ENCODE results near the gene ACR.

ACR gene

DNA sequence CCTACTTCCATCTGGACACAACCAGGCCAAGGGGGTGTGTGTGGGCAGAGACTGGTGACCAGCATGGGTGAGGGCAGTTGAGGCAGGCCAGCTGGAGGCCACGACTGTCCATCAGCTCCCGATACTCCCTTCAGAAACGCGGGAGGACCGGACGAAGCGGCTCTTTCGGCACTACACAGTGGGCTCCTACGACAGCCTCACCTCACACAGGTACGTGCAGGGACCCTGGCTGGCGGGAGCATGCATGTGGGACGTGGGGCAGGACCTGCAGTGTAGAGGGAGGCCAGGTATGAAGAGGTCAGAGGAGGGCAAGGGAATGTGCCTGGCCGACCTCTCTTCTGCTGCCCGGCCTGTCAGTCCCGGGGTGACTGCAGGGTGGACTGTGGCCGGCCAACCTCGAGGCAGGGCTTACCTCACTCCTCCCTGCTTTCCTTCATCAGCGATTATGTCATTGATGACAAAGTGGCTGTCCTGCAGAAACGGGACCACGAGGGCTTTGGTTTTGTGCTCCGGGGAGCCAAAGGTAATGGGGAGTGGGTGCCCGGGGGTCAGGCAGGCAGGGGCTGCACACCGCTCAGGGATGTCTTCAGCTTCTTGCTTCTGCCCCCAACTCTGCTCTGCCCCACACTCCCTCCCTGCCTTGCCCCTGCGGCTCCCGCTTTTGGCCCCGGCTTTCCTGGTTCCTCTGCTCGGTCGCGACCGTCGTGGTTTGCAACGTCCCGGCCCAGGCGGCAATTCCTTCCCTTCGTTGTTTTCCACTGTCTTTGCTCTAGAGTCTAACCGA lies 34.1 kb upstream of the ACR start:
- no peak for DNase-seq

DNA sequence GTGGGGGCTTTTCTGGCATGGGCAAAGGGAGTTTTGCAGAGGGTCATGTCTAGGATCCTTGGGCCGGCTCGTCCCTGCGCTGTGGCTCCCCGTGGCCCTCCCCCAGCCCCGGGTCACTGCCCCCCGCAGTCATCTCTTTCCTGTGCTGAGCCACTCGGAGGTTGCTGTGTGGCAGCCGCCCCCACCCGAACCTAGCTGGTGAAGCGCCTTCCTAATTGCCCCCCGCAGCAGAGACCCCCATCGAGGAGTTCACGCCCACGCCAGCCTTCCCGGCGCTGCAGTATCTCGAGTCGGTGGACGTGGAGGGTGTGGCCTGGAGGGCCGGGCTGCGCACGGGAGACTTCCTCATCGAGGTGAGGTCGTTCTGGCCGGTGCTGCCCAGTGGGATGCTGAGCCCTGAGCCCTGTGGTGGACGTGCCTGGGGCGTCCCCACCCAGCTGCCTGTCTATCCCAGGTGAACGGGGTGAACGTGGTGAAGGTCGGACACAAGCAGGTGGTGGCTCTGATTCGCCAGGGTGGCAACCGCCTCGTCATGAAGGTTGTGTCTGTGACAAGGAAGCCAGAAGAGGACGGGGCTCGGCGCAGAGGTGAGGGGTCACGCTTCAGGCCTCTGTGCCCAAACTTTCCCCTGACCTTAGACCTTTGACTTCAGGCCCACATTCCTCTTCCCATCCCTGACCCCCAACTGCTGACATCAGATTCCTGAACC lies 33.3 kb upstream of the ACR start:
- DNase-seq = no peak

DNA sequence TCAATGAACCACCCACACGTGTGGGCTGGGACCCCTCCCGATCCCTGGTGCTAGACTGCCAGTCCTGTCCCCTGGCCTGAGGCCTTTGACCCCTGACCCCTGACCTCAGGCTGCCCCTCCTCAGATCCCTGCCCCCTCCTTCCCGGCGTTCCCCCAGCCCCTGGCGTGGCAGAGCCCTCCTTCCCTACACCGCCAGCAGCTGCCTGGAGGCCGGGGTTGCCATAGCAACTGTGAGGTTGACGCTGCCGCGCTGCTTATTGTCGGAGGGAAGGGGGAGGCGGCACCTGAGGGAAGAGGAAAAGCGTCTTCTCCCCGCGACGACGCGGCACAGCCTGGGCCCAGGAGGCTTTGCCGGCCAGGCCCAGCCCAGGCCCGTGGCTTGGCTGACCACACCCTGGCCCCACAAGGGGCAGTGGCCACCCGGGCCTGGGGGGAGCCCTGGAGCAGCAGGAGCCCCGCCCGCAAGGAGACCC lies 32.7 kb upstream of the ACR start:
- no peak for DNase-seq

DNA sequence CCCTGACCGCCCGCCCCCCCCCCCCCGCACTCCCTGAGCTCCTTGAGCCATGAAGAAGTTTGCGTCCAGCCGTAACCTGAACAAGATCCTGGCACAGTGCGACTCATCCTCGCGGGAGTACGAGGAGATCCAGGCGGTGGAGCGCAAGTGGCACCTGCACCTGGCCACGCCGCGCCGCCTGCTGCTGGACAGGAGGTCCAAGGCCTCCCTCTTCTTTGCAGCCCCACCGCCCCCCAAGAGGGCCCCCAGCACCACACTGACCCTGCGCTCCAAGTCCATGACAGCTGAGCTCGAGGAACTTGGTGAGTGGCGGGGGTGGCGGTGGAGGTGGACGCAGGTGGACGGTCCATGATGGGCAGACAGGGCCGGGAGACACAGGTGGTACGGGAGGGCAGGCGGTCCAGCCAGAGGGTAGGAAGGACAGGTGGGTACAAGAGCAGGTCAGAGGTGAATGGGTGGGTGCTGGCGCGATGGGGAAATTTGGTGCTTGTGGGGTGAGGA lies 32.1 kb upstream of the ACR start:
- DNase-seq = no peak

DNA sequence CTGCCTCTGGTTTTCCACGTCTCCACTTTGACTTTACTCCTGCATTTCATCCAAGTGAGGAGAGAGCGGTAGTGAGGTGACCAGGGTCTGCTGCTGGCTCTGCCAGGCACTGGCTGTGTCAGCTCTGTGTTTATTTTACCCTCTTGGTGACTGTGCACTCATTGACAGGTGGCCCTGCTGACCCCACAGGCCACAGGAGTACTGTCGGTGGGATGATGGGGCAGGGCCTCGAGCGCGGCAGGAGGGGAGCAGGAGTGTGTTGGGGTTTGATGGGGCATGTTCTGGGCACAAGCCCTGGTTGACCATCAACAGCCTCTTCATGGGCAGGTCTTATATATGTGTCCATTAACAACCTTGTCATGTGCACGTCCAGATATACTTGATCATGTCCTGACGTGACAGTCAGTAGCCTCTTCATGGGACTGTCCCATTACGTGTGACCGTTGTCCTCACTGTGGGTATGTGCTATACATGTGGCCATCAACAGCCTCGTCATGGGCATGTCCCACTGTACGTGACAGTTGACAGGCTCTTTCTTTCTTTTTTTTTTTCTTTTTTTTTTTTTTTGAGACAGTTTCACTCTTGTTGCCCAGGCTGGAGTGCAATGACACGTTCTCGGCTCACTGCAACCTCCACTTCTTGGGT lies 31.4 kb upstream of the ACR start:
- DNase-seq = no peak

DNA sequence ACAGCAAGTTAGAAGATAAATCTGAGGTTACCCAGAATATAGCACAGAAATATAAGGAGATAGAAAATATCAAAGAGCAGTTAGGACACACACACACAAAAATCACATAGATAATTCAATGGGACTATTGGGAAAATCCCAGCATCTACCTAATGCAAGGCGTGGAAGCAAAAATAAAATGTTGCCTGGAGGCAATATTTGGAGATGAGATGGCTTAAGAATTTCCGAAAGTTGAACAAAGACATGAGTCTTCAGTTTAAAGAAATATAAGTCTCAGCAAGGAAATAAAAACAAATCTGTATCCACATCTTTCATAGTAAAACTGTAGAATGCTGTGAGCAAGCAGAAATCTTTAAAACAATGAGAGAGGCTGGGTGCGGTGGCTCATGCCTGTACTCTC lies 29.5 kb upstream of the ACR start:
- DNase-seq = no peak

DNA sequence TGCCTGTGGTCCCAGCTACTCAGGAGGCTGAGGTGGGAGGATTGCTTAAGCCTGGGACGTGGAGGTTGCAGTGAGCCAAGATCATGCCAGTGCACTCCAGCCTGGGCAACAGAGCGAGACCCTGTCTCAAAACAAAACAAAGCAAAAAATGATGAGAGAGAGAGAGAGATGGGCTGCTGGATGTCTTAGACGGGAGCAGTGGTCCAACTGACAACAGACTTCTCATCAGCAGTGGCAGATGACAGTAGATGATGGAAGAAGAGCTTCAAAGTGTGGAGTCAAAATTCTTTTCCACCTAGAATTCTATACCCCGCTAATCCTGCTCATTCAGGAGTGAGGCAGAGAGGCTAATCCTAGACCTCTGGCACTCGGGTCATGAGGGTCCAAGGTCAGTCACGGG lies 29.0 kb upstream of the ACR start:
- no peak for DNase-seq

DNA sequence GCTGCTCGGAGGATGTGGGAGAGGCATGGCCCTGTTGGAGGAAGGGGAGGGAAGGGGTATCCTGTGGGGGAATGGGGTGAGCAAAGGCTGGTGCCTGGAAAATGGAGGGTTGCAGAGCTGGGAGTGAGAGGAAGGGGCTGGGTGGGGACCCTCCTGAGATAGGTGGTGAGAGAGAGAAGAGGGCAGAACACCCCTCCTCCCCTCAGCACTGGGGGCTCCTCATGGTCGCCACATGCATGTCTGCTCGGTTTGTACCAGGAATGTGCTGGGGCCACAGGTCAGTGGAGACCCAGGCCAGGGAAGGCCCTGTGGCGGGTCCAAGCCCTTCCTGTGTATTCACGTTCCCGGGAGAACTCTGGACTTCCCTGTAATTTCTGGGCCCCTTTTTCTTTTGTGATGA lies 27.8 kb upstream of the ACR start:
- DNase-seq = no peak

DNA sequence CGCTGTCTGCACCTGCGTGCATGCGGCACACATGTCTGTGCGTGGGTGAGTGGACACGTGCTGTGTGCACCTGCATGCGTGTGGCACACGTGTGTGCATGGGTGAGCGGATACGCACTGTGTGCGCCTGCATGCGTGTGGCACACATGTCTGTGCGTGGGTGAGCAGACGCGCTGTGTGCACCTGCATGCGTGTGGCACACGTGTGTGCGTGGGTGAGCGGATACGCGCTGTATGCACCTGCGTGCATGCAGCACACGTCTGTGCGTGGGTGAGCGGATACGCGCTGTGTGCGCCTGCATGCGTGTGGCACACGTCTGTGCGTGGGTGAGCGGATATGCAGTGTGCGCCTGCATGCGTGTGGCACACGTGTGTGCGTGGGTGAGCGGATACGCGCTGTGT lies 27.1 kb upstream of the ACR start:
- no peak for DNase-seq

DNA sequence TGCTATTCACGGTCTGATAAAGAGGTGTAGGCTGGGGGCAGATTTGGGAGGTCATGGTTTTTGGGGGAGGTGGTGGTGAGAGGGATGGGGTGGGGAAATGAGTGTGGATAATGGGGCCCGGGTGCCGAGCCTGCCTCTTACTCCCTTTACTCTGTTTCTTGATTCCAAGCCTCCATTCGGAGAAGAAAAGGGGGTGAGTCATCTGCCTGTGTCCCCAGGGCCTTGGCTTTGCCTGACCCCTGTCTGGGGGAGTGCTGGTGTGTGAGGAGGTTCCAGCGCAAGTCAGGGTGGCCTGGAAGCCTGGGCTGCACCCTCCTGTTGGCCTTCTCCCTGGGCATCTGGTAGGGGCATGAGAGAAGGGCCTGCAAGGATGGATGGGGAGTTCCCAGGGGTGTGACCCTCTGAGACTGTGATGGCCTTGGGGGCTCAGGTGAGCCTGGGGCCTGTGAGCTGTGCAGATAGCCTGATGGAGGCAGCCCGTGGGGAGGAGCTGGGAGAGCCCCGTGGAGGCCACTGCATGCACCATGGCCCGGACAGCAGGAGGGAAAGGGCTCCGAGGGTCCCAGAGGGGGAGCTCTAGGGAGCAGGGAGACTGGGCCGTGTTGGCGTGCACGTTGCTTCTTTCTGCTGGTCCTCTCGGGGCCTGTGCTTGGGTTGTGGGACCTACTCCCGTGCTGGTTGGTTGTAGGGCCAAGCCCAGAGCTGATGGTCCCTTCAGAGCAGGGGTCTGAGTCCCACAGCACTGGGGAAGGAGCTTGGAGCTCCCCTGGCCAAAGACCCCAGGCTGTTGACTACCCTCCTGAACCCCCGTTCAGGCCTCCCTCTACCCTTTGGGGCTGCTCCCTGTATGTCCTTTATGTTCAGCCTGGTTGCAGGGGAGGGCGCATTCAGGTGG lies 26.3 kb upstream of the ACR start:
- DNase-seq = no peak

DNA sequence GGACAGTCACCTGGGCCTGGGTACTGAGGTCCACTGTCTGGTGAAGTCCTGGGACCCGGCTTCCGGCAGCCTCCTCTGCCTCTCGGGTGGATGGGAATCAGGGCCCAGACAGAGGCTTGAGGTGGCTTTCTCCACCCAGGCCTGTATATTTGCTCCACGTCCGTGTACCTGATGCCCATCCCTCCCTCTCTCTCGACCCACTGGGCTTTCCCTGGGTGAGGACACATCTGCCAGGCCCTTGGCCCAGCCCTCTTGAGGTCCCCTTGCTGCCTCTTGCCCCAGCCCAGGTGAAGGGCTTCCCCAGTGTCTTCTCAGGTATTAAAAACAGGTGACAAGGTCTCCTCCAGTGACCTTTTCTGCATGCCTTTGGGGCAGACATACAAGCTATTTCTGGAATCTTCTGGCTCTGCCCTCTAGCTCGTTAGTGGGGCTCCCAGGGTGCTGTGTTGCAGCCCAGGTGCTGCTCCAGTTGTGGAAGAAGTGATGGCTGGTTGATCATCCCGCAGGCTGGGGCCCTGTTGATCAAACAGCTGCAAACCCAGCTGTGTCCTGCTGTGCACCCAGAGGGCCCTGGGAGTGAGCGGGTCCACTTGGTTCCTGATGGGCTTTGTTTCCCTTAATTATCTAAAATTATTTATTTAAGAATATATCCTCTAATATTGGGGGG lies 25.5 kb upstream of the ACR start:
- no peak for DNase-seq

DNA sequence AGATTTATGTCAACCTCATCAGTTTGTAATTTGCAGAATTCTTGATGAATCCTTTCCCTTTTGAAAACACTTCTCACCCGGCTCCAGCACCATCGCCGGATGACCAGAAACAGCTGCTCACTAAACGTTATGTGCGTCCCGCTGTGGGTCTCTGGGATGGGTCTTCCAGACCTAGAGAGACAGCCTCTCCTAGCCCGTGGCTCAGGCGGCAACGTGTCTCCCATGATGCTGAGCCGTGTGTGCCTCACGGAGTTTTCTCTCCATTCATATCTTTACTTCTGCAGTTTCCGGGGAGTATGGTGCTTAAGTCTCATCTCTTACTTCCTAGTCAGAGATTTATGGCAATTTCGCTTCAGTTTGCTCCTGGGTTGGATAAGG lies 25.0 kb upstream of the ACR start:
- no peak for DNase-seq

DNA sequence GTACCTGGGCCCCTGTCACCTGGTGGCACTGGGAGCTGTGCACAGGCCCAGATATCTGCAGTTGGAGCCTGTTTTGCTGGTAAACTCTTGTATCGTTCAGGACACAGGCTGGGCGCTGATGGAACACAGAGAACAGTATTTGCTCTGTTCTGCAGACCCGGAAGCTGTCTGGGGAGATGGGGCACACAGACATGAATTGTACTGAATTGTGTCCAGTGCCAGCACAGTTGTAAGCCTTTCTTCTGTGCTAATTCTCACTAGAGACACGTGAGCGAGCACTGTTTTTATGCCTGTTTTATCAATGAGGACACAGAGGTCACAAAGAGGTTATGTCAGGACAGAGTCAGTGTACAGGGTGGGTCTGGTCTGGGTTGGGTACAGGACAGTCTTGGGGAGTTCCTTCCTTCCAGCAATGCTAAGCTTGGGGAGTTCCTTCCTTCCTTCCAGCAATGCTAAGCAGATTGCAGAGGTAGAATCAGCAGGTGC lies 24.4 kb upstream of the ACR start:
- no peak for DNase-seq

DNA sequence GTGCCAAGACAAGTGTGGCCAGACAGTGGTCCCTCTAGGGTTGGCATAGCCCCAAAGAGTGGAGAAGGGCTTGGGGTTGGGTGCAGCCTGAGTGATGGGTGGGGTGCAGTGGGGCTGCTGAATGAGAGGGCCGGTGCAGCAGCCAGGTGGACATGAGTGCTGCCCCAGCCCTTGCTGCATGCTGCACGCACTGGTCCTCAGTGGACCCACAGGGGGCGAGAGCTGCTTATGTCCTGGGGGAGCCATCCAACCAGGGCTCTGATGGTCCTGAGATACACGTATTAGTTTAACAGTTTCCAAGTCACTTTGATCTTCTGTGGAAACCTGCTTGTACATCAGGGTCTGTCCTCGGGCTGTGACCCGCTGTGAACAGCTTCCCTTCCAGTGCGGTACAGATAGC lies 23.9 kb upstream of the ACR start:
- DNase-seq = no peak

DNA sequence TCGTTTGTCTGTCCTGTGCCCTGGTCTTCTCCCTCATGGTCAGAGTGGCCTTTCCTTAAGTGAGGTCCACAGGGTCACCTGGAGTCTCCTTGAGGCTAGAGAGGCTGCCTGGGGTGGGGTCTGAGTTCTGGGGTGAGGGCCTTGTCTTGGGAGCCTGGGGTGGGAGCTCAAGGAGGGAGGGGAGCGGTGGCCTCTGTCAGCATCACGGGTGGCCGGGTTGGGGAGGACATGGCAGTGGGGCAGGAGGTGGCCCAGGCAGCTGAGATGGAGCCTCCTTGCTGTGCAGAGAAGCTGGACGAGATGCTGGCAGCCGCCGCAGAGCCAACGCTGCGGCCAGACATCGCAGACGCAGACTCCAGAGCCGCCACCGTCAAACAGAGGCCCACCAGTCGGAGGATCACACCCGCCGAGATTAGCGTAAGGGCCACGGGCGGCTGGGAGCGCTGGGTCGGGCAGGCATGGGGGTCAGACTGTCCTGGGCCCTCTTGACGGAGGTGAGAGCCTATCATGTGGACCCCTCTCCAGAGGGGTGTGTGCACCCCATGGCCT lies 23.3 kb upstream of the ACR start:
- no peak for DNase-seq

DNA sequence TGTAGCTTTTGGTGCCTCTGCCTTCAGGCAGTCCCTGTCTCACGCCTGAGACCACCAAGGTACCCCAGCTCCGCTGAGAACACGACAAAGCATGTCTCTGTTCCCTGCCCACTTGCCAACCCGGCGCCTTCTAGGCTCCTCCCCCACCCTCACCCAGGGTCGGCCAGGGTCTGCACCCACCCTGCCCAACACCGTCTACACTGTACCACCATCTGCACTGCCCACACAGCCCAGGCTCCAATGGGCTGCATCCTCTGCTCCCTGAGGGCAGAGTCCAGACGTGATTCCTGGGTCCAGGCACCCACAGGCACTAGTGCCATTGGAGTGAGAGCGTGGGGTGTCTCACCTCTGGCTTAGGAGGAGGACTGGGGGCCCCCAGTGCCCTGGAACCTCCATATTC lies 22.8 kb upstream of the ACR start:
- DNase-seq = no peak

DNA sequence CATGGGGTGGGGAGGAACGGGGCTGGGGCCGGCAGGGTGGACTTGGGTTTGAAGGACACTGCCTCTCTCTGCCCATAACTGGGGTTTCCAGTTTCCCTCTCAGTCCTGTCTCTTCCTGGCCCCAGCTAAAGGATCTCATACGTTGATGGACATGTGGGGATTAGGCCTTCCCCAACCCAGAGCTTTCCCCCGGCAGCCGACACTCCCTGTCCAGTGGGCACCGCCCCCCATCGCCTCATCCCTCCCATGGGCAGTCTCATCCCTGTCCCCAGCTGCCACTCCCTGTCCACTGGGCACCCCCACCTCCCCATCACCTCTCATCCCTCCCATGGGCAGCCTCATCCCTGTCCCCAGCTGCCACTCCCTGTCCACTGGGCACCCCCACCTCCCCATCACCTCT lies 22.2 kb upstream of the ACR start:
- no peak for DNase-seq

DNA sequence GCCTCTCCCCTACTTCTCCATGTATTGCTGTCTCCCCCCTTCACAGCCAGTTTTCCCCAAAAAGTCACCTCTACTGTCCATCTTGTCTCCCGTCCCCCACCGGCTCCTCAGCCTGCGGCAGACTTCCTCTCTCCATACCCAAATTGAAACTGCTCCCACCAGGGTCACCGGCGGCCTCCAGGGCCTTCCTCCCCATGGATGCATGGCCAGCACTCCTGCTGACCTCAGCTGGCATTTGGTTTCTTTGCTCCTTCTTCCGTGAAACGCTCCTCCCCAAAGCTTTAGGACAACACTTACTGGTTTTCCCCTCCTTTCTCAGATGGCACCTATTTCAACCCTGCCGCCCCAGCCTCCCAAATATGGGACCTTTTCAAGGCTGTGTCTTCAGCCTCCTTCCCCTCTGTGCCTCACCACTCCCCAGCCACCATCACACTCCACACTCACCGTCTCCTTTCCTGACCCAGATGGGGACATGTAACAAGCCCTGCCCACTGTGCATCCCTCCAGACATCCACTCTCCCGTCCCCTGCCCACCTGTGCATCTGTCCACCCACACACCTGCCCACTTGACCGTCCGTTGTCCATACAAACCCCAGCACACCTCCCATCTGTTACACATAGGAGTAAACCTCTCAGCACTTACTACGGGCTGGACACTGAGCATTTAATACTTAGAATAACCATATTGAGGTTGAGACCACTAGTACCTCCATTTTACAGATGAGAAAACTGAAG lies 21.5 kb upstream of the ACR start:
- no peak for DNase-seq

DNA sequence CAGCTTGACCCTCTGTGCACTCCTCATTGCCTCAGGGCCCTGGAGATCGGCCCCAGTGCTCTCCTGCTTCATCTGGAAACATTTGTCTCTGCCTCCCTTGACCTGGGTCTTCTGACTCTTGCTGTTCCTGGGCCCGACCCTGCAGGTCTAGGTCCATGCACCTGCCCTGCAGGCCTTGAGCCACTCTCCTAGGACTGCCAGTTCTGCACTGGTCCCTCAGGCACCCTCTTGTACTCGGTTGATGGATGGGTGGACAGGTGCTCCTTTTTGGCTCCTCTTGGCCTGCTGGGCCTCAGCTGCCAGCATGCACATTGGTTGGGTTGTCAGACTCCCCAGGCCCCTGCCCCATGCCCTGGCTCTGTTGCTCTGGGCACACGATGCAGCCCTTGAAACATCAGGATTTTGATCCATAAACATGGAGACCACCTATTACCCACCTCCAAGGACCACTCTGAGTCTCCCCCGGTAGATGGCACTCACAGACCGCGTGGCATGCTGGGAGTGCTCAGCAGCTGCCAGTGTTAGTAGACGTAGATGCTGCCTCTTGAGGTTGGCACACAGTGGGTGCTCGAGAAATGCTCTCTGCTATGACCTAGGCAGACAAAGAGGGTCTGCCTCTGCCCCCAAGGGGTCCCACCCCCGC lies 20.2 kb upstream of the ACR start:
- no peak for DNase-seq

DNA sequence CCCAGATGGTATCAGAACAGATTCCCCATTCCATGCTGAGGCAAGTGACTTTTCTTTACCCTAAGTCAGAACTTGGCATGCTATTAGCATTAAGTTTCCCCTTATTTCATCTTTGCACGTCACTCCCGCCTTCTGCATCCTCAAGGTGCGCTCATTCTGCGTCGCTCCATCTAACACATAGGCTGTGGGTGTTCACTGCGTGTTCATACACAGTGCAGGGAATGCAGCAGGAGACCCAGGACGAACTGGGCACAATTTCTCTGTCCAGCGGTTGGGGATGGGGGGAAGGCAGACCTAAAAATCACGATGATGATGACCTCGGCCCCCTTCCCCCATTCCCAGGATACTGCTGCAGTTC lies 19.7 kb upstream of the ACR start:
- DNase-seq = no peak

DNA sequence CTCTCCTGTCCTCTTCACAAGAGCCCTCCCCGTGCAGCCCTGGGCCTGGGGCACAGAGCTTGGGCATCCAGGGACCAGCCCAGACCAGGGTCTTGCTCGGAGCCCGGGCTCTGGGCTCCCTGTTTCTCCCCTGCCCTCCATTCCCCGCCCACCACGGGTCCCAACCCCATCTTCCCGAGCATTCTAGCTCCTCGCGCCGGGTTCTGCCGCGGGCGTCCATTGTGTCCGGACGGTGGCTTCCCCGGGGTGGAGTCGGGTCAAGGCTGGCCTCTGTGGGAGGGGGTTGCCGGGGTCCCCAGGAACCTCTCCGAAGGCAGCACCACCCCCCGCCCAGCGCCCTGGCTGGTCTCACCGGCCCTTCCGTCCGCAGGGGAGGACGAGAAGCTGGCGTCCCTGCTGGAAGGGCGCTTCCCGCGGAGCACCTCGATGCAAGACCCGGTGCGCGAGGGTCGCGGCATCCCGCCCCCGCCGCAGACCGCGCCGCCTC lies 18.1 kb upstream of the ACR start:
- DNase-seq = no peak

All from inflammatory macrophage treated with lipopolysaccharide for 4 hours (primary cell).